ENCODE measurements around the gene KLHL22. TPM values are rescaled to one million over a fixed set of nuclear protein-coding genes. Genes with fewer than 3 reads are reported as not detected.

KLHL22 gene
- total RNA-seq, 5 donors from 2014 or later (not counting 1 experiment from before 2014, with no cell fraction given), result 42.0 to 57.8 (median 47.1) TPM

DNA sequence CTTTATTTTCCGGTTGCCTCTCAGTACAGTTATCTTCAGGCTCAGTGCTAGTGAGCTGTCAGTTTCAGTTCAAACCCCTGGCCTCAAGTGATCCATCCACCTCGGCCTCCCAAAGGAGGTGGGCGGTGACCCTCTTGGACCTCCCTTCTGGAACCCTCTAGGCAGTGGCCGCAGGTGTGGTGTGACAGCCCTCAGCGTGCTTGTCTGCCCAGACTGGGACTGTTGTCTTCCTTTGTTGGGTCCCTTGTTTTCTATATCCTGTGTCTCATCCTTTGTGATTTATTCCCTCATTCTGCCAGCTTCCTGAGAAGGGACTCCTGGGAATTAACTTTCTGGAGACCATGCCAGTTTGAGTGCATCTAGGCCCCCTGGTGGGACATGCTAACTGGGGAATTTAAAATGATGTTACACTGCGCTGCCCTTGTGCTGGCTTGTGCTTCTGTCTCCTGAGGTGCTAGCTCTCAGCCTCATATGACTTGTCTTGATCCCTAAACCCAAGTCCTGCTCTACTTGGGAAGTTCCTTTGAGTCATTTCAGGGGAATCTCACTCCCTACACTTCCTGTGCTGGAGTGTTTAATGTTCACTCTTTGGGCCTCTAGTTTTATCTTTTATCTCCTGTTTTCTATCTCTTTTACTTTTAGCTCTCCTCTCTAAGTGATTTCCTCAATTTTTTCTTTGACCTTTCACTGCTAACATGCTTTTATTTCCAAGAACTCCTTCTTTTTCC lies 31.2 kb upstream of the KLHL22 start:
- Mint-ChIP-seq H3K27me3 (no peaks in the 10 kb centered on the region), H3K27ac (peak overlapping the region; percentile 59 to 69), H3K9me3 (no peaks in the 10 kb centered on the region), H3K4me3 (no peak overlapping the region), H3K4me1 (peaks cover 67 to 74% (median 73%) of the 10 kb centered on the region in 3 donors), H3K36me3 (peaks cover 35% of the 10 kb centered on the region)
- no peaks in the 10 kb centered on the region for H3K9me3 ChIP-seq
- no peak for DNase-seq
- H3K36me3 ChIP-seq (ENCODE audit: control insufficient read depth in 2 of 2, extremely low read depth in 1 of 2, insufficient read depth in 1 of 2, low read length in 1 of 2), result peaks cover 5 to 48% of the 10 kb centered on the region in 2 donors
- no peak overlapping the region for H3K27ac ChIP-seq (ENCODE audit: low read length)
- no peak for ATAC-seq (replicated peaks in 1 of 4)
- ChIA-PET CTCF (interaction anchor here in 1 of 2 donors (1.0 kb wide), 1 partner anchor 8 kb away, joined by 3 read pairs; no protein-coding TSS in a partner anchor), POLR2A (no interaction called here)
- no peaks in the 10 kb centered on the region for H3K27me3 ChIP-seq (replicated peaks in 1 of 2; ENCODE audit: control insufficient read depth in 2 of 2, extremely low read depth in 1 of 2, insufficient read depth in 2 of 2, low read length in 1 of 2)
- H3K4me3 ChIP-seq (ENCODE audit: control insufficient read depth in 1 of 2, extremely low read depth in 1 of 2, low read length in 1 of 2), result no peak overlapping the region
- peaks cover 40 to 68% of the 10 kb centered on the region in 2 experiments for H3K4me1 ChIP-seq (ENCODE audit: control insufficient read depth in 1 of 2, extremely low read depth in 1 of 2, insufficient read depth in 2 of 2, low read length in 2 of 2)
- 93% methylated on average over 5 of the region's 6 CpGs for WGBS (ENCODE audit: insufficient coverage)

DNA sequence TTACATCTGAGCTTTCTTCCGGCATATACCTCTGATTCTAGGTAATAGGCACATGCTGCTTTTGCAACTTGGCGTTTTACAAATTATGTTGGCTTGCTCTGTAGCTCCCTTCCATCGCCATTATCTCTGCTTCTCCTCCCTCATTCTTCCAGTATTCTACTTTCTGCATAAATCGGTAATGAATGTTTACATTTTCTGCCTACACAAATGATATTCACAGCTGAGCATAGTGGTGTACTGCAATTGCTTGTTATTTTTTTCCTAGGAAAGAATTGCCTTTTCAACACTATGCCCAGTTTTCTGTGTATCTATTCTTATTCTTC lies 30.7 kb upstream of the KLHL22 start:
- CTCF ChIA-PET, result no interaction called here
- POLR2A ChIA-PET, result interaction anchor here in 1 of 2 donors (0.6 kb wide), 2 partner anchors 23 to 27 kb away, joined by 3 read pairs; no protein-coding TSS in a partner anchor
- no peaks in the 10 kb centered on the region for H3K9me3 Mint-ChIP-seq
- H3K27ac Mint-ChIP-seq, result peak overlapping the region in 1 of 2 donors; percentile 69
- peaks cover 31% of the 10 kb centered on the region for H3K36me3 Mint-ChIP-seq
- Histone ChIP-seq H3K36me3 (ENCODE audit: control insufficient read depth in 2 of 2, extremely low read depth in 1 of 2, insufficient read depth in 1 of 2, low read length in 1 of 2) (peaks cover 5 to 45% of the 10 kb centered on the region in 2 donors), H3K4me1 (ENCODE audit: control insufficient read depth in 1 of 2, extremely low read depth in 1 of 2, insufficient read depth in 2 of 2, low read length in 2 of 2) (peaks cover 34 to 66% of the 10 kb centered on the region in 2 experiments), H3K27me3 (replicated peaks in 1 of 2; ENCODE audit: control insufficient read depth in 2 of 2, extremely low read depth in 1 of 2, insufficient read depth in 2 of 2, low read length in 1 of 2) (no peaks in the 10 kb centered on the region), H3K9me3 (no peaks in the 10 kb centered on the region), H3K27ac (ENCODE audit: low read length) (no peak overlapping the region), H3K4me3 (ENCODE audit: control insufficient read depth in 1 of 2, extremely low read depth in 1 of 2, low read length in 1 of 2) (no peak overlapping the region)
- ATAC-seq (replicated peaks in 1 of 4), result no peak
- no peaks in the 10 kb centered on the region for H3K27me3 Mint-ChIP-seq
- H3K4me1 Mint-ChIP-seq, result peaks cover 62 to 71% (median 70%) of the 10 kb centered on the region in 3 donors
- no peak for DNase-seq
- WGBS (ENCODE audit: insufficient coverage), result no CpG with 5 or more reads among the region's 4 CpGs
- H3K4me3 Mint-ChIP-seq, result peak overlapping the region in 1 of 3 donors; percentile 2

GRCh38 chr22:20525048-20525447 lies 29.5 kb upstream of the KLHL22 start:
- ATAC-seq (replicated peaks in 1 of 4), result no peak
- H3K27ac Mint-ChIP-seq, result peak overlapping the region in 1 of 2 donors; percentile 84
- no peak overlapping the region for H3K4me3 ChIP-seq (ENCODE audit: control insufficient read depth in 1 of 2, extremely low read depth in 1 of 2, low read length in 1 of 2)
- peaks cover 5 to 50% of the 10 kb centered on the region in 2 donors for H3K36me3 ChIP-seq (ENCODE audit: control insufficient read depth in 2 of 2, extremely low read depth in 1 of 2, insufficient read depth in 1 of 2, low read length in 1 of 2)
- no peak for DNase-seq
- H3K27me3 ChIP-seq (replicated peaks in 1 of 2; ENCODE audit: control insufficient read depth in 2 of 2, extremely low read depth in 1 of 2, insufficient read depth in 2 of 2, low read length in 1 of 2), result no peaks in the 10 kb centered on the region
- peaks cover 56 to 67% (median 66%) of the 10 kb centered on the region in 3 donors for H3K4me1 Mint-ChIP-seq
- 96% methylated on average over 6 of the region's 7 CpGs for WGBS (ENCODE audit: insufficient coverage)
- H3K9me3 ChIP-seq, result no peaks in the 10 kb centered on the region
- no peaks in the 10 kb centered on the region for H3K27me3 Mint-ChIP-seq
- peaks cover 33% of the 10 kb centered on the region for H3K36me3 Mint-ChIP-seq
- POLR2A ChIA-PET, result no interaction called here
- H3K4me1 ChIP-seq (ENCODE audit: control insufficient read depth in 1 of 2, extremely low read depth in 1 of 2, insufficient read depth in 2 of 2, low read length in 2 of 2), result peaks cover 26 to 60% of the 10 kb centered on the region in 2 experiments
- no peak overlapping the region for H3K27ac ChIP-seq (ENCODE audit: low read length)
- H3K4me3 Mint-ChIP-seq, result no peak overlapping the region
- CTCF ChIA-PET, result interaction anchor here in 1 of 2 donors (0.5 to 0.6 kb wide), 2 partner anchors 11 to 73 kb away, joined by 3 to 4 read pairs; no protein-coding TSS in a partner anchor
- H3K9me3 Mint-ChIP-seq, result no peaks in the 10 kb centered on the region

GRCh38 chr22:20524004-20524481 lies 28.4 kb upstream of the KLHL22 start:
- 0% methylated on average over 1 of the region's 1 CpG for WGBS (ENCODE audit: insufficient coverage)
- Mint-ChIP-seq H3K9me3 (no peaks in the 10 kb centered on the region), H3K36me3 (peaks cover 31% of the 10 kb centered on the region), H3K27me3 (no peaks in the 10 kb centered on the region), H3K27ac (peak overlapping the region; percentile 84 to 89), H3K4me3 (peak overlapping the region; percentile 40 to 51 (median 42)), H3K4me1 (peaks cover 60 to 74% (median 74%) of the 10 kb centered on the region in 3 donors)
- POLR2A ChIA-PET, result no interaction called here
- H3K4me1 ChIP-seq (ENCODE audit: control insufficient read depth in 1 of 2, extremely low read depth in 1 of 2, insufficient read depth in 2 of 2, low read length in 2 of 2), result peaks cover 25 to 69% of the 10 kb centered on the region in 2 experiments
- no peak overlapping the region for H3K4me3 ChIP-seq (ENCODE audit: control insufficient read depth in 1 of 2, extremely low read depth in 1 of 2, low read length in 1 of 2)
- CTCF ChIA-PET, result interaction anchor here in 1 of 2 donors (0.8 kb wide), 2 partner anchors 10 to 25 kb away, joined by 4 read pairs; no protein-coding TSS in a partner anchor
- ATAC-seq (replicated peaks in 1 of 4) (peak; percentile 55 to 76 (median 63)), DNase-seq (peak in 7 of 35 experiments; percentile 4 to 60 (median 31))
- no peaks in the 10 kb centered on the region for H3K9me3 ChIP-seq
- H3K36me3 ChIP-seq (ENCODE audit: control insufficient read depth in 2 of 2, extremely low read depth in 1 of 2, insufficient read depth in 1 of 2, low read length in 1 of 2), result peaks cover 7 to 58% of the 10 kb centered on the region in 2 donors
- no peaks in the 10 kb centered on the region for H3K27me3 ChIP-seq (replicated peaks in 1 of 2; ENCODE audit: control insufficient read depth in 2 of 2, extremely low read depth in 1 of 2, insufficient read depth in 2 of 2, low read length in 1 of 2)
- peak overlapping the region; percentile 59 for H3K27ac ChIP-seq (ENCODE audit: low read length)

DNA sequence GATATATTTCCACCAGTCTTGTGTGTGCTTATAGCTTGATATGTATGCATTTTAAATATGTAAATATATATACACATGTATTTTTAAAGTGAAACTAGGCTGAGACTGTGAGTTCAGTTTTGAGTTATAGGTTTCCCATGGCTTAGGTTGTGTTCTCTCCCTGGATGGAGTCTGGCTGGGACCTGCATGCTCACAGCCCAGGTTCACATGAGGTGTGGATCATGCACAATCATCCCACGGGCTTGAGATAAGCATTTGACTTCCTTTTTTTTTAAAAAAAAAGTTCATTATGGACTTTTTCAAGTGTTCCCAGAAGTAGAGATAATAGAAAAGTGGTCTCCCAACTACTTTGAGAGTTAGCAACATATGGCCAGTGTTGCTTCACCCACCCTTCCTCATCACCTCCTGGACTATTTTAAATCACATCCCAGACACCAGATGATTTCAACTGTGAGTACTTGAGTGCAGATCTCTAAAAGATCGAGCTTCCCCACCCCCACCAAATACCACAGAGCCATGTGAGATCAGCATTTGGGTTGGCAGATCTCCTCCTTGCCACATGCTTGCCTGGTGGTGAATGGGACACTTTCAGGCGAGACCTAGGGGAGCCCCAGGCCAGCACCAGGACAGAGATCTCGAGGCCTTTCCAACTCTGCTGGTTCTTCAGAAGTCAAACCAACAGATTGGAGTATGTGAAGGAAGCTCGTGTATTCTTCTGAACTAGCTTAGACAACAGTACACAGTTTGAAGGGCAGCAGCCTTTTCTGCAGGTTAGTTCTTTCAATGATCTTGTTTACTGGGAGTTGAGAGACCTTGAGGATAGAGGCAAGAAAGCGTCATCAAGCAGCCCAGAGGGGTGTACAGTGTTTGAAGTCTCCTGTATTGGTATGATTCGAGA lies 27.7 kb upstream of the KLHL22 start:
- Mint-ChIP-seq H3K27me3 (no peaks in the 10 kb centered on the region), H3K4me1 (peaks cover 67 to 76% (median 75%) of the 10 kb centered on the region in 3 donors), H3K4me3 (peak overlapping the region; percentile 25 to 51 (median 28)), H3K27ac (peak overlapping the region; percentile 84 to 89), H3K9me3 (no peaks in the 10 kb centered on the region), H3K36me3 (peaks cover 33% of the 10 kb centered on the region)
- DNase-seq (peak in 8 of 35 experiments; percentile 13 to 46 (median 22)), ATAC-seq (replicated peaks in 1 of 4) (peak; percentile 27 to 48 (median 32))
- WGBS (ENCODE audit: insufficient coverage), result 48% methylated on average over 2 of the region's 7 CpGs
- Histone ChIP-seq H3K27me3 (replicated peaks in 1 of 2; ENCODE audit: control insufficient read depth in 2 of 2, extremely low read depth in 1 of 2, insufficient read depth in 2 of 2, low read length in 1 of 2) (no peaks in the 10 kb centered on the region), H3K36me3 (ENCODE audit: control insufficient read depth in 2 of 2, extremely low read depth in 1 of 2, insufficient read depth in 1 of 2, low read length in 1 of 2) (peaks cover 7 to 57% of the 10 kb centered on the region in 2 donors), H3K27ac (ENCODE audit: low read length) (peak overlapping the region; percentile 59), H3K9me3 (no peaks in the 10 kb centered on the region), H3K4me3 (ENCODE audit: control insufficient read depth in 1 of 2, extremely low read depth in 1 of 2, low read length in 1 of 2) (no peak overlapping the region), H3K4me1 (ENCODE audit: control insufficient read depth in 1 of 2, extremely low read depth in 1 of 2, insufficient read depth in 2 of 2, low read length in 2 of 2) (peaks cover 27 to 70% of the 10 kb centered on the region in 2 experiments)
- POLR2A ChIA-PET, result no interaction called here
- CTCF ChIA-PET, result interaction anchor here in 1 of 2 donors (0.6 to 0.8 kb wide), 3 partner anchors 9 to 25 kb away, joined by 3 to 4 read pairs (median 4); partner anchors contain the start of gene MED15
